Thyroid gland (tissue), 4 donors: ENCODE measurements around the gene C8G. TPM values are rescaled to one million over a fixed set of nuclear protein-coding genes. Genes with fewer than 3 reads are reported as not detected.

Source experiments
- DNase-seq, 2 donors: peaks; one replicate each; pipeline ENCODE4 v3.0.0-alpha.2; 2019
- H3K27ac ChIP-seq, 3 donors: fragments of 200-600 bp; sonication (generic); 1 replicate in 2 of 3; 2 replicates in 1 of 3; pipeline ENCODE4 v1.5.1; 2016 to 2019; ENCODE audit warnings: mild to moderate bottlenecking in 1 of 3, moderate library complexity in 1 of 3
- H3K27me3 ChIP-seq: fragments of 200-600 bp; sonication (generic); one replicate; pipeline ENCODE4 v1.5.1; 2019
- H3K36me3 ChIP-seq, 2 donors: fragments of 200-600 bp; sonication (generic); one replicate each; pipeline ENCODE4 v1.5.1; 2016 to 2019
- H3K4me1 ChIP-seq, 2 donors: fragments of 200-600 bp; sonication (generic); one replicate each; pipeline ENCODE4 v1.5.1; 2017 to 2019
- H3K4me3 ChIP-seq, 3 donors: fragments of 200-600 bp; sonication (generic); replicated peaks in 1 of 3; 1 replicate in 2 of 3; 2 replicates in 1 of 3; pipeline ENCODE4 v1.5.1; 2016; ENCODE audit warnings: mild to moderate bottlenecking in 1 of 3
- H3K9me3 ChIP-seq: fragments of 200-600 bp; sonication (generic); one replicate; pipeline ENCODE4 v1.5.1; 2017
- CTCF ChIP-seq, 6 experiments: fragments of 200-600 bp in 3 of 6; fragments of 450-650 bp in 3 of 6; sonication (generic) in 3 of 6; IDR thresholded peaks; one replicate each; pipeline ENCODE4 v1.5.1; 2016 to 2019; ENCODE audit warnings: antibody characterized with exemption in 6 of 6, mild to moderate bottlenecking in 2 of 6, inconsistent platforms in 1 of 6, moderate library complexity in 1 of 6
- POLR2A ChIP-seq, 2 donors: fragments of 450-650 bp; IDR thresholded peaks; one replicate each; pipeline ENCODE4 v1.6.1; 2017; ENCODE audit warnings: antibody characterized with exemption in 2 of 2, mild to moderate bottlenecking in 2 of 2, moderate library complexity in 1 of 2
- WGBS, 2 donors: methylation state at CpG; one replicate each; pipeline ENCODE4 v1.1.5; 2017; 5-methylcytosine and 5-hydroxymethylcytosine counted together
- intact Hi-C: fragments of 100-400 bp; cut with DNase I; formaldehyde crosslinking; loops from one replicate; pipeline ENCODE4 v1.15.1; 2023
- total RNA-seq, 4 donors: library from RNA; depleted of rRNA; stranded (reverse); fragments of >200 nt; gene quantifications; one replicate each; pipeline ENCODE4 v1.2.3, GENCODE V29; 2016

C8G gene
- total RNA-seq, 4 donors from 2014 or later = 1.8 TPM; not detected in 3

GRCh38 chr9:136910901-136911245, 34.2 kb upstream of the C8G start:
- no peak overlapping the region for H3K27ac ChIP-seq
- intact Hi-C loops = no loop called here
- DNase-seq = no peak
- TF ChIP-seq CTCF (IDR thresholded peaks at IDR 0.05) = no peak
- no peak for TF ChIP-seq POLR2A (IDR thresholded peaks at IDR 0.05)
- H3K4me3 ChIP-seq = no peak overlapping the region
- WGBS, 2 donors = 96% methylated on average over 9 to 12 of the region's 12 CpGs
- no peaks in the 10 kb centered on the region for H3K9me3 ChIP-seq
- no peaks in the 10 kb centered on the region for H3K27me3 ChIP-seq
- H3K4me1 ChIP-seq = no peaks in the 10 kb centered on the region
- peaks cover 0 to 18% of the 10 kb centered on the region in 2 donors for H3K36me3 ChIP-seq

- Histone ChIP-seq H3K4me1 (no peaks in the 10 kb centered on the region), H3K9me3 (no peaks in the 10 kb centered on the region), H3K4me3 (no peak overlapping the region), H3K36me3 (peaks cover 14 to 23% of the 10 kb centered on the region in 2 donors), H3K27me3 (no peaks in the 10 kb centered on the region), H3K27ac (no peak overlapping the region)
- 96% methylated on average over 17 of the region's 17 CpGs for WGBS, 2 donors
- TF ChIP-seq CTCF (IDR thresholded peaks at IDR 0.05) (no peak), POLR2A (IDR thresholded peaks at IDR 0.05) (no peak)
- no peak for DNase-seq
- intact Hi-C loops = no loop called here
These were observed 31.2 kb upstream of the C8G start for GRCh38 chr9:136913701-136914438.

- H3K36me3 ChIP-seq = peaks cover 25 to 31% of the 10 kb centered on the region in 2 donors
- 89 to 93% methylated on average over 20 to 21 of the region's 21 CpGs for WGBS, 2 donors
These were observed 29.3 kb upstream of the C8G start for GRCh38 chr9:136915632-136916329.

GRCh38 chr9:136916330-136917184, 28.5 kb upstream of the C8G start:
- WGBS, 2 donors = 92 to 94% methylated on average over 30 to 32 of the region's 32 CpGs

More at GRCh38 chr9:136915632-136916329, 29.3 kb upstream of the C8G start:
- H3K4me3 ChIP-seq = no peak overlapping the region
- intact Hi-C loops = no loop called here
- no peaks in the 10 kb centered on the region for H3K4me1 ChIP-seq
- TF ChIP-seq POLR2A (IDR thresholded peaks at IDR 0.05) (no peak), CTCF (IDR thresholded peaks at IDR 0.05) (no peak)
- H3K27me3 ChIP-seq = no peaks in the 10 kb centered on the region
- no peaks in the 10 kb centered on the region for H3K9me3 ChIP-seq
- DNase-seq = no peak
- H3K27ac ChIP-seq = no peak overlapping the region

More at GRCh38 chr9:136916330-136917184, 28.5 kb upstream of the C8G start:
- Histone ChIP-seq H3K4me1 (no peaks in the 10 kb centered on the region), H3K27me3 (no peaks in the 10 kb centered on the region), H3K4me3 (no peak overlapping the region), H3K9me3 (no peaks in the 10 kb centered on the region), H3K36me3 (peaks cover 33 to 35% of the 10 kb centered on the region in 2 donors), H3K27ac (no peak overlapping the region)
- TF ChIP-seq POLR2A (IDR thresholded peaks at IDR 0.05) (no peak), CTCF (IDR thresholded peaks at IDR 0.05) (no peak)
- DNase-seq = no peak
- intact Hi-C loops = no loop called here
